T-helper 1 cell treated with Interleukin-12 subunit alpha and Interleukin-12 subunit beta and Interleukin-4 antibody, amounts not matched to agents 30 μg/mL and 1 μg/mL, for 36 hours (primary cell): ENCODE results near the gene RAD9A.
"Not testable (repeated sequence)": the region's sequence is repeated elsewhere in the genome, so short reads cannot be mapped to it uniquely, and the experiment has no call there.

Source experiments
- H3K27ac Mint-ChIP-seq: one replicate; pipeline ENCODE4 v1.8.0; 2021; ENCODE audit warnings: mild to moderate bottlenecking, mixed read lengths
- H3K27me3 Mint-ChIP-seq: one replicate; pipeline ENCODE4 v1.8.0; 2021; ENCODE audit warnings: low read depth, mixed read lengths
- H3K36me3 Mint-ChIP-seq: one replicate; pipeline ENCODE4 v1.8.0; 2021; ENCODE audit warnings: low read depth, mixed read lengths
- H3K4me1 Mint-ChIP-seq: one replicate; pipeline ENCODE4 v1.8.0; 2021; ENCODE audit warnings: low read depth, mixed read lengths
- H3K4me3 Mint-ChIP-seq: one replicate; pipeline ENCODE4 v1.8.0; 2021; ENCODE audit warnings: mild to moderate bottlenecking, moderate library complexity, mixed read lengths
- H3K9me3 Mint-ChIP-seq: one replicate; pipeline ENCODE4 v1.8.0; 2021; ENCODE audit warnings: mixed read lengths

Gene RAD9A

GRCh38 chr11:67393437-67393836 lies 1.7 kb downstream of the RAD9A start:
- Mint-ChIP-seq H3K4me1 (peaks cover 39% of the 10 kb centered on the region), H3K4me3 (peak overlapping the region; percentile 44), H3K36me3 (peaks cover 30% of the 10 kb centered on the region), H3K27ac (no peak overlapping the region), H3K27me3 (no peaks in the 10 kb centered on the region), H3K9me3 (no peaks in the 10 kb centered on the region)

GRCh38 chr11:67393990-67394389 lies 2.2 kb downstream of the RAD9A start:
- H3K4me3 Mint-ChIP-seq, result peak overlapping the region; percentile 43
- H3K9me3 Mint-ChIP-seq, result no peaks in the 10 kb centered on the region
- peaks cover 32% of the 10 kb centered on the region for H3K36me3 Mint-ChIP-seq
- no peaks in the 10 kb centered on the region for H3K27me3 Mint-ChIP-seq
- H3K27ac Mint-ChIP-seq, result peak overlapping the region; percentile 1
- peaks cover 38% of the 10 kb centered on the region for H3K4me1 Mint-ChIP-seq

- no peaks in the 10 kb centered on the region for H3K27me3 Mint-ChIP-seq
- no peak overlapping the region for H3K4me3 Mint-ChIP-seq
- no peak overlapping the region for H3K27ac Mint-ChIP-seq
- H3K36me3 Mint-ChIP-seq, result peaks cover 44% of the 10 kb centered on the region
- H3K9me3 Mint-ChIP-seq, result no peaks in the 10 kb centered on the region
- peaks cover 38% of the 10 kb centered on the region for H3K4me1 Mint-ChIP-seq
These were observed 3.9 kb downstream of the RAD9A start for GRCh38 chr11:67395555-67396258.

GRCh38 chr11:67396259-67396581 lies 4.4 kb downstream of the RAD9A start:
- no peak overlapping the region for H3K4me3 Mint-ChIP-seq
- H3K9me3 Mint-ChIP-seq, result no peaks in the 10 kb centered on the region
- H3K36me3 Mint-ChIP-seq, result peaks cover 42% of the 10 kb centered on the region
- H3K4me1 Mint-ChIP-seq, result peaks cover 34% of the 10 kb centered on the region
- H3K27ac Mint-ChIP-seq, result peak overlapping the region; percentile 14
- H3K27me3 Mint-ChIP-seq, result no peaks in the 10 kb centered on the region

GRCh38 chr11:67396587-67397389 lies 5.0 kb downstream of the RAD9A start:
- H3K9me3 Mint-ChIP-seq, result no peaks in the 10 kb centered on the region
- no peaks in the 10 kb centered on the region for H3K27me3 Mint-ChIP-seq
- peaks cover 41% of the 10 kb centered on the region for H3K36me3 Mint-ChIP-seq
- peaks cover 32% of the 10 kb centered on the region for H3K4me1 Mint-ChIP-seq
- H3K27ac Mint-ChIP-seq, result peak overlapping the region; percentile 85
- peak overlapping the region; percentile 63 for H3K4me3 Mint-ChIP-seq

- Mint-ChIP-seq H3K27me3 (no peaks in the 10 kb centered on the region), H3K4me1 (peaks cover 31% of the 10 kb centered on the region), H3K4me3 (no peak overlapping the region), H3K9me3 (no peaks in the 10 kb centered on the region), H3K27ac (peak overlapping the region; percentile 72), H3K36me3 (peaks cover 38% of the 10 kb centered on the region)
These were observed 5.8 kb downstream of the RAD9A start for GRCh38 chr11:67397536-67397935.

GRCh38 chr11:67397986-67398660 lies 6.3 kb downstream of the RAD9A start:
- Mint-ChIP-seq H3K27ac (peak overlapping the region; percentile 72), H3K4me1 (peaks cover 28% of the 10 kb centered on the region), H3K27me3 (no peaks in the 10 kb centered on the region), H3K36me3 (peaks cover 36% of the 10 kb centered on the region), H3K9me3 (no peaks in the 10 kb centered on the region), H3K4me3 (peak overlapping the region; percentile 37)

- Mint-ChIP-seq H3K9me3 (no peaks in the 10 kb centered on the region), H3K4me1 (peaks cover 22% of the 10 kb centered on the region), H3K36me3 (peaks cover 37% of the 10 kb centered on the region), H3K4me3 (peak overlapping the region; percentile 54), H3K27me3 (no peaks in the 10 kb centered on the region), H3K27ac (no peak overlapping the region)
These were observed 7.1 kb downstream of the RAD9A start for GRCh38 chr11:67398661-67399563.

GRCh38 chr11:67400251-67400941 lies 8.6 kb downstream of the RAD9A start:
- H3K27ac Mint-ChIP-seq, result peak overlapping the region; percentile 49
- peaks cover 28% of the 10 kb centered on the region for H3K4me1 Mint-ChIP-seq
- no peaks in the 10 kb centered on the region for H3K27me3 Mint-ChIP-seq
- H3K9me3 Mint-ChIP-seq, result no peaks in the 10 kb centered on the region
- H3K36me3 Mint-ChIP-seq, result peaks cover 42% of the 10 kb centered on the region
- peak overlapping the region; percentile 92 for H3K4me3 Mint-ChIP-seq

- Mint-ChIP-seq H3K9me3 (no peaks in the 10 kb centered on the region), H3K27me3 (no peaks in the 10 kb centered on the region), H3K4me3 (peak overlapping the region; percentile 92), H3K36me3 (peaks cover 45% of the 10 kb centered on the region), H3K27ac (peak overlapping the region; percentile 49), H3K4me1 (peaks cover 29% of the 10 kb centered on the region)
These were observed 9.2 kb downstream of the RAD9A start for GRCh38 chr11:67400942-67401494.

- Mint-ChIP-seq H3K27ac (peak within 1 kb of the TSS; percentile 79), H3K9me3 (no peaks in the 10 kb centered on the region), H3K36me3 (peaks cover 46% of the 10 kb centered on the region), H3K4me3 (peak within 1 kb of the TSS; percentile 92), H3K27me3 (no peaks in the 10 kb centered on the region), H3K4me1 (peaks cover 31% of the 10 kb centered on the region)
These were observed 9.9 kb downstream of the RAD9A start, which contains the start of gene PPP1CA for GRCh38 chr11:67401495-67402191. Gene PPP1CA (minus strand): TSS chr11:67401858. CDS start chr11:67401782, 76 bp downstream.

- H3K9me3 Mint-ChIP-seq, H3K27me3 Mint-ChIP-seq: not testable (repeated sequence)
- H3K4me1 Mint-ChIP-seq, result peaks cover 32% of the 10 kb centered on the region
- peak overlapping the region; percentile 59 for H3K4me3 Mint-ChIP-seq
- peaks cover 47% of the 10 kb centered on the region for H3K36me3 Mint-ChIP-seq
- peak overlapping the region; percentile 79 for H3K27ac Mint-ChIP-seq
These were observed 10.5 kb downstream of the RAD9A start for GRCh38 chr11:67402192-67402839.
